HL-60 (cell line): ENCODE results near the gene NFU1.

Experiments
- DNase-seq, 2 experiments: peaks; one replicate each; pipeline ENCODE4 v3.0.0-alpha.2; 2010 to 2020; ENCODE audit warnings: low read depth in 1 of 2, low spot score in 1 of 2
- H3K27ac ChIP-seq: fragments of 250-450 bp; sonication (Bioruptor Pico); replicated peaks from 2 replicates; pipeline ENCODE4 v1.5.1; 2020; ENCODE audit warnings: mild to moderate bottlenecking, moderate library complexity
- H3K27me3 ChIP-seq: fragments of 250-450 bp; sonication (Bioruptor Pico); 2 replicates; pipeline ENCODE4 v1.5.1; 2021; ENCODE audit warnings: mild to moderate bottlenecking, moderate library complexity; ENCODE audit not compliant: insufficient read depth, poor library complexity, severe bottlenecking
- H3K4me3 ChIP-seq: replicated peaks from 2 replicates; pipeline ENCODE4 v1.5.1; 2011; ENCODE audit warnings: mild to moderate bottlenecking, control low read depth, low read length; ENCODE audit not compliant: insufficient read depth
- GABPA ChIP-seq: IDR thresholded peaks from 2 replicates; pipeline ENCODE4 v1.6.1; 2012; ENCODE audit warnings: low read depth
- POLR2AphosphoS5 ChIP-seq: IDR thresholded peaks from 2 replicates; pipeline ENCODE4 v1.6.1; 2012; ENCODE audit warnings: low read depth
- SPI1 ChIP-seq: IDR thresholded peaks from 2 replicates; pipeline ENCODE4 v1.6.1; 2012; ENCODE audit warnings: low read depth, mild to moderate bottlenecking, borderline replicate concordance
- TF ChIP-seq, protein P1 (sequence below): IDR thresholded peaks from 2 replicates; pipeline ENCODE4 v1.6.1; 2012; ENCODE audit warnings: low read depth; ENCODE audit not compliant: insufficient replicate concordance
- TF ChIP-seq, protein P2 (sequence below): IDR thresholded peaks from one replicate; pipeline ENCODE4 v1.5.1; 2011; ENCODE audit warnings: low read length, control low read depth, inconsistent platforms; ENCODE audit not compliant: insufficient read depth

The NFU1 gene

DNA sequence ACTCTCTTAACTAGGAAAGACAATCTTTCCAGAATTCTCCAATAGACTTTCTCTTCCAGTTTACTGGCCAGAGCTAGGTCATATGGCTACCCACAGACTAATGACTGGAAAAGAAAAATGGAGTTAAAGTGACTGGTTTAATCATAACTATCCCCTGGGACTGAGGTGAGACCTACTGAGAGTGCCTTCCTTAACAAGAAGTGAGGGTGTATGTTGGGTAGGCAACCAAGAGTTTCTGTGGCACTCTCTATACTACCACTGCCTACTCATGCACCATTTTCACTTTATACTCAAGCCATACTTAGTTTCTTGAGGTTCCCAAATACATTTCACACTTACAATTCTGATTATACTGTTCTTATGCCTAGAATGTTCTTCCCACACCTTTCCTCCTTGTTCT, 43.3 kb downstream of the NFU1 start:
- Histone ChIP-seq H3K27ac (no peak overlapping the region), H3K27me3 (no peaks in the 10 kb centered on the region), H3K4me3 (no peak overlapping the region)
- DNase-seq, result no peak
- TF ChIP-seq, protein P1, sequence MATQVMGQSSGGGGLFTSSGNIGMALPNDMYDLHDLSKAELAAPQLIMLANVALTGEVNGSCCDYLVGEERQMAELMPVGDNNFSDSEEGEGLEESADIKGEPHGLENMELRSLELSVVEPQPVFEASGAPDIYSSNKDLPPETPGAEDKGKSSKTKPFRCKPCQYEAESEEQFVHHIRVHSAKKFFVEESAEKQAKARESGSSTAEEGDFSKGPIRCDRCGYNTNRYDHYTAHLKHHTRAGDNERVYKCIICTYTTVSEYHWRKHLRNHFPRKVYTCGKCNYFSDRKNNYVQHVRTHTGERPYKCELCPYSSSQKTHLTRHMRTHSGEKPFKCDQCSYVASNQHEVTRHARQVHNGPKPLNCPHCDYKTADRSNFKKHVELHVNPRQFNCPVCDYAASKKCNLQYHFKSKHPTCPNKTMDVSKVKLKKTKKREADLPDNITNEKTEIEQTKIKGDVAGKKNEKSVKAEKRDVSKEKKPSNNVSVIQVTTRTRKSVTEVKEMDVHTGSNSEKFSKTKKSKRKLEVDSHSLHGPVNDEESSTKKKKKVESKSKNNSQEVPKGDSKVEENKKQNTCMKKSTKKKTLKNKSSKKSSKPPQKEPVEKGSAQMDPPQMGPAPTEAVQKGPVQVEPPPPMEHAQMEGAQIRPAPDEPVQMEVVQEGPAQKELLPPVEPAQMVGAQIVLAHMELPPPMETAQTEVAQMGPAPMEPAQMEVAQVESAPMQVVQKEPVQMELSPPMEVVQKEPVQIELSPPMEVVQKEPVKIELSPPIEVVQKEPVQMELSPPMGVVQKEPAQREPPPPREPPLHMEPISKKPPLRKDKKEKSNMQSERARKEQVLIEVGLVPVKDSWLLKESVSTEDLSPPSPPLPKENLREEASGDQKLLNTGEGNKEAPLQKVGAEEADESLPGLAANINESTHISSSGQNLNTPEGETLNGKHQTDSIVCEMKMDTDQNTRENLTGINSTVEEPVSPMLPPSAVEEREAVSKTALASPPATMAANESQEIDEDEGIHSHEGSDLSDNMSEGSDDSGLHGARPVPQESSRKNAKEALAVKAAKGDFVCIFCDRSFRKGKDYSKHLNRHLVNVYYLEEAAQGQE, result no peak

DNA sequence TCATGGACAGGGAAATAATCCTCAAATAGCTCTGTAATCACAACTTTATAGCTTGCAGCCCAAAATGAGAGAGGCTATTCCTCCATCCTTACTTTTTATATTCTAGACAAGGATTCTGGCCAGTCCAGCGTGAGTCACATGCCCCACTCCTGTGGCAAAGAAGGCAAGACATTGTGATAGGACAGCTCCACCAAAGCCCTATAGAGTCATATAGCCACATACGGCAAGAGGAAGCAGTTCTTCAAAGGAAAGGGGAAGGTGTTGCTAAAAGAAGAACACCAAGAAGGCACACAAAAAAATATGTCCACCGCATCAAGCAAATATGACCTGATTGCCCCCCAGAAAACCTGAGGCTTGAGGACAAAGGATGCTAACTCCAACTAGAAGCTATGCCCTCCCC, 46.8 kb downstream of the NFU1 start:
- Histone ChIP-seq H3K4me3 (no peak overlapping the region), H3K27me3 (no peaks in the 10 kb centered on the region), H3K27ac (peak overlapping the region; percentile 38)
- peak; percentile 39; the same call in 1 of the 2 replicates for TF ChIP-seq SPI1
- TF ChIP-seq, protein P2, sequence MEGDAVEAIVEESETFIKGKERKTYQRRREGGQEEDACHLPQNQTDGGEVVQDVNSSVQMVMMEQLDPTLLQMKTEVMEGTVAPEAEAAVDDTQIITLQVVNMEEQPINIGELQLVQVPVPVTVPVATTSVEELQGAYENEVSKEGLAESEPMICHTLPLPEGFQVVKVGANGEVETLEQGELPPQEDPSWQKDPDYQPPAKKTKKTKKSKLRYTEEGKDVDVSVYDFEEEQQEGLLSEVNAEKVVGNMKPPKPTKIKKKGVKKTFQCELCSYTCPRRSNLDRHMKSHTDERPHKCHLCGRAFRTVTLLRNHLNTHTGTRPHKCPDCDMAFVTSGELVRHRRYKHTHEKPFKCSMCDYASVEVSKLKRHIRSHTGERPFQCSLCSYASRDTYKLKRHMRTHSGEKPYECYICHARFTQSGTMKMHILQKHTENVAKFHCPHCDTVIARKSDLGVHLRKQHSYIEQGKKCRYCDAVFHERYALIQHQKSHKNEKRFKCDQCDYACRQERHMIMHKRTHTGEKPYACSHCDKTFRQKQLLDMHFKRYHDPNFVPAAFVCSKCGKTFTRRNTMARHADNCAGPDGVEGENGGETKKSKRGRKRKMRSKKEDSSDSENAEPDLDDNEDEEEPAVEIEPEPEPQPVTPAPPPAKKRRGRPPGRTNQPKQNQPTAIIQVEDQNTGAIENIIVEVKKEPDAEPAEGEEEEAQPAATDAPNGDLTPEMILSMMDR, result no peak
- peak; percentile 41 to 77 for DNase-seq

DNA sequence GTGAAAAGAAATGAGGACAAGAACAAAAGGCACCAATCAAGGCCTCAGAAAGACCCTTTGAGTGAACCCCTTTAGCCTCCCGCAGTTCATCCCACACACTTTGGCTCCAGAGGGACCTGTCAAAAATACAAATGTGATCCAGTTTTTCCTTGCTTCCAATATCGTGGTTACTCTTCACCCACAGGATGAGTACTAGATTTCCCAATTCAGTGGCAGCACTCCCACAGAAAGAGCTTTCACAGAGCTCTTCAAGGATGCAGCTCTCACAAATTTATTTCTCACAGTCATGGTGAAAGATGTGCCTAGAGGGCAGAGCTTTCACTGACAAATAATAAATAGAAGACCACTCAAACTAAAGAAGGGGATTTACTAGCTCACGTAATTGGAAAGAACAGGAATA, 47.2 kb downstream of the NFU1 start:
- H3K4me3 ChIP-seq, result no peak overlapping the region
- DNase-seq, result no peak
- no peaks in the 10 kb centered on the region for H3K27me3 ChIP-seq
- H3K27ac ChIP-seq, result peak overlapping the region; percentile 38
- no peak for TF ChIP-seq GABPA
- TF ChIP-seq SPI1, result no peak
- TF ChIP-seq, protein P1, result no peak
- TF ChIP-seq, protein P2, result no peak
- TF ChIP-seq POLR2AphosphoS5, result no peak

DNA sequence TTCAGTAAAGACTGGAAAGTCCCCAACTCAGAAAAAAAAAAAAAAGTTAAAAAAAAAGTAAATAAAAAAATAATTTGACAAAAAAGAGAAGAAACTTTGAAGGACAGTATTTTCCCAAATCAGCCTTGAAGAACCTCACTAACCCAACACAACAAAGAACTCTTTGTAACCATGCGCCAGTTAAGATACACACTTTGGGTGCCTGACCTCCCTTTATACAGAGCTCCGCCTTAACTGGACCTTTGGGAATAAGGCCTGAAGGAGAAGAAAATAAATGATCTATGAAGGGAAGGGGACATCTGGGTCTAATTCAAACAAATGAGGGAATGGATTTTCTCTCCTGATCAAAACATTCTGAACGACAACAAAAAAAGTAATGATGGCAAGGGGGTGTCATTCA, 48.0 kb downstream of the NFU1 start:
- no peak overlapping the region for H3K4me3 ChIP-seq
- H3K27me3 ChIP-seq, result no peaks in the 10 kb centered on the region
- H3K27ac ChIP-seq, result no peak overlapping the region
- no peak for DNase-seq
- TF ChIP-seq POLR2AphosphoS5 (no peak), GABPA (no peak), SPI1 (no peak)
- TF ChIP-seq, protein P1, result no peak
- TF ChIP-seq, protein P2, result no peak
